SK-N-SH treated with all-trans-retinoic acid at 6 μM for 48 hours (cell line): Measurements from ENCODE around the gene SORCS3.

ENCODE experiments used
- PPARA ChIP-seq: fragments of 250-450 bp; sonication (Bioruptor Pico); IDR thresholded peaks from 2 replicates; pipeline ENCODE4 v1.5.0; 2020; ENCODE audit warnings: mild to moderate bottlenecking, borderline replicate concordance
- ZNF8 ChIP-seq: fragments of 450-650 bp; formaldehyde crosslinking; IDR thresholded peaks from 2 replicates; pipeline ENCODE4 v1.5.0; 2020; ENCODE audit warnings: mild to moderate bottlenecking, moderate library complexity

- TF ChIP-seq PPARA (CRISPR knock-in tag) = no peak
- no peak for TF ChIP-seq ZNF8 (CRISPR knock-in tag)
Observed at GRCh38 chr10:104947314-104947713, 306.2 kb downstream of the SORCS3 start.
